ENCODE measurements around the gene RPTOR. TPM values are rescaled to one million over a fixed set of nuclear protein-coding genes. Genes with fewer than 3 reads are reported as not detected.

RPTOR gene
- total RNA-seq, 1 experiment from 2014 or later = 25.1 TPM

DNA sequence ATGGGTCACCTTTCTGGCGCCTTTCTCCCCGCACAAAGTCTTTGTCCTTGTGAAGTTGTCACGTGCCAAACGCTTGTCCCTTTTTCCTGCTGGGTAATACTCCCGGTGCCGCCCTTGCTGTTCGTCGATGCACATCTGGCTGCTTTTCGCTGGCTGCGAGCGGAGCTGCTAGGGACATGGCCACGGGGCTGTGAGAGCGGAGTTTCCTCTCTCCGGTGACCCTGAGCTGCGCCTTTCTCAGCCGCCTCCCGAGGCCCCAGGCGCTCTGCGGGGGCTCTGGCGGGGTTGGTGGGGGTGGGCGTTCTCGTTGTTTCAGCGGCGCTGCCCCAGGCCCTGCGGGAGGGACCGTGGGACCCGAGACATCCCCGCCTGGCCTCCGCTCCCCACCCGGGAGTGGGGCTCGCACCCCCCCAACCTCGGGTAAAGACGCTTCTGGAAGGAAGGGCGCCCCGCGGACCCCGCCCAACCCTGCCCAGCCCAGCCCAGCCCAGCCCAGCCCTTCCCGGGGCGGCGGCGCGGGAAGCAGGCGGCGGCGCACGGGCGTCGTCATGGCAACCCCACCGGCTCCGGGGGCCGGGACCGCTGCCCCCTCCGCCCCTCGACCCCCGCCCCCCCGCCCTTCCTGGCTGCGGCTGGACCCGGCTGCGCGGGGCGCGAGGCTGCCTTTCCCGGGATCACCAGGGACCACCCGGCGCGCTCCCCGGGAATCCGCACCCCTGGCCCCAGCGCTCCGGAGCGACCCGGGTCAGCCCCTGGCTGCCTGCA lies 459.3 kb downstream of the RPTOR start:
- H3K9me3 Mint-ChIP-seq = peaks cover 0 to 4% of the 10 kb centered on the region in 2 experiments; a peak in 2 of 5 replicates
- Histone ChIP-seq H2AFZ (ENCODE audit: low read length) (no peak overlapping the region), H3K23ac (ENCODE audit: insufficient read length, low read depth, low read length) (no peak overlapping the region), H3K56ac (ENCODE audit: insufficient read length, low read depth, low read length) (no peak overlapping the region), H3K18ac (ENCODE audit: insufficient read length, low read depth, low read length) (no peak overlapping the region), H2BK5ac (ENCODE audit: insufficient read length, low read length) (no peak overlapping the region), H2BK12ac (ENCODE audit: insufficient read length, low read depth, low read length) (no peak overlapping the region), H3K9me3 (ENCODE audit: control insufficient read depth, low read depth, low read length) (no peaks in the 10 kb centered on the region), H3K4ac (ENCODE audit: low read depth, low read length) (no peak overlapping the region), H4K20me1 (ENCODE audit: control insufficient read depth, insufficient read depth, insufficient read length) (no peaks in the 10 kb centered on the region), H3K23me2 (ENCODE audit: insufficient read length, low read depth, low read length, poor library complexity, severe bottlenecking) (peaks cover 4% of the 10 kb centered on the region), H3T11ph (ENCODE audit: low read length) (no peak overlapping the region), H3K79me2 (ENCODE audit: insufficient read depth, low read length) (no peaks in the 10 kb centered on the region), H2BK20ac (ENCODE audit: low read depth, low read length, poor library complexity, severe bottlenecking) (no peak overlapping the region), H3K79me1 (ENCODE audit: insufficient read depth, low read depth, low read length, poor library complexity, severe bottlenecking) (no peaks in the 10 kb centered on the region), H2BK15ac (ENCODE audit: low read depth, low read length) (no peak overlapping the region), H4K5ac (ENCODE audit: insufficient read length, low read depth, low read length) (no peak overlapping the region), H3K14ac (ENCODE audit: insufficient read depth, low read length) (no peak overlapping the region; the same call in 1 of the 2 replicates), H2AK5ac (ENCODE audit: insufficient read length, low read length) (no peak overlapping the region), H3K4me2 (ENCODE audit: insufficient read depth, insufficient read length, low read length) (peak overlapping the region; percentile 30), H4K91ac (ENCODE audit: insufficient read length, low read depth, low read length) (no peak overlapping the region), H4K8ac (replicated peaks; ENCODE audit: insufficient read length, low read depth, low read length) (no peak overlapping the region), H3K4me1 (ENCODE audit: insufficient read depth, low read length) (no peaks in the 10 kb centered on the region), H3K27ac (ENCODE audit: insufficient read length, low read depth, low read length) (no peak overlapping the region), H2BK120ac (ENCODE audit: low read depth, low read length, poor library complexity, severe bottlenecking) (no peak overlapping the region), H3K27me3 (ENCODE audit: insufficient read depth, low read length) (no peaks in the 10 kb centered on the region; the same call in 1 of the 2 replicates), H3K9ac (ENCODE audit: extremely low read depth, insufficient read length, low read length) (no peak overlapping the region)
- no peak overlapping the region for H3K27ac Mint-ChIP-seq
- peaks cover 68% of the 10 kb centered on the region for H3K27me3 Mint-ChIP-seq (ENCODE audit: low read depth)
- TF ChIP-seq, protein P1, sequence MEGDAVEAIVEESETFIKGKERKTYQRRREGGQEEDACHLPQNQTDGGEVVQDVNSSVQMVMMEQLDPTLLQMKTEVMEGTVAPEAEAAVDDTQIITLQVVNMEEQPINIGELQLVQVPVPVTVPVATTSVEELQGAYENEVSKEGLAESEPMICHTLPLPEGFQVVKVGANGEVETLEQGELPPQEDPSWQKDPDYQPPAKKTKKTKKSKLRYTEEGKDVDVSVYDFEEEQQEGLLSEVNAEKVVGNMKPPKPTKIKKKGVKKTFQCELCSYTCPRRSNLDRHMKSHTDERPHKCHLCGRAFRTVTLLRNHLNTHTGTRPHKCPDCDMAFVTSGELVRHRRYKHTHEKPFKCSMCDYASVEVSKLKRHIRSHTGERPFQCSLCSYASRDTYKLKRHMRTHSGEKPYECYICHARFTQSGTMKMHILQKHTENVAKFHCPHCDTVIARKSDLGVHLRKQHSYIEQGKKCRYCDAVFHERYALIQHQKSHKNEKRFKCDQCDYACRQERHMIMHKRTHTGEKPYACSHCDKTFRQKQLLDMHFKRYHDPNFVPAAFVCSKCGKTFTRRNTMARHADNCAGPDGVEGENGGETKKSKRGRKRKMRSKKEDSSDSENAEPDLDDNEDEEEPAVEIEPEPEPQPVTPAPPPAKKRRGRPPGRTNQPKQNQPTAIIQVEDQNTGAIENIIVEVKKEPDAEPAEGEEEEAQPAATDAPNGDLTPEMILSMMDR (conservative IDR thresholded peaks at IDR 0.05) = no peak
- H3K4me1 Mint-ChIP-seq = peaks cover 10 to 14% of the 10 kb centered on the region in 2 experiments
- H3K4me3 Mint-ChIP-seq = peak overlapping the region; percentile 24 to 59; a peak in 4 of 5 replicates
- DNase-seq = no peak
- peaks cover 0 to 5% (median 4%) of the 10 kb centered on the region in 3 experiments; a peak in 1 of 7 replicates for H3K36me3 Mint-ChIP-seq (ENCODE audit: insufficient read depth in 1 of 3, low read depth in 3 of 3)
- WGBS (ENCODE audit: extremely low coverage, insufficient read length, low lambda C conversion rate) = no CpG with 5 or more reads among the region's 72 CpGs

Measured in H9 (cell line).